Vagina (tissue), 2 donors: Measurements from ENCODE around the gene DPH3. TPM values are rescaled to one million over a fixed set of nuclear protein-coding genes. Genes with fewer than 3 reads are reported as not detected.
A peak's percentile ranks its signal among the peaks of the same experiment; 100 is the strongest.

Experiments
- DNase-seq, 2 donors: peaks; one replicate each; pipeline ENCODE4 v3.0.0-alpha.2; 2017; ENCODE audit errors: extremely low spot score in 2 of 2
- H3K27ac ChIP-seq: fragments of 200-600 bp; sonication (generic); one replicate; pipeline ENCODE4 v1.5.1; 2019
- H3K27me3 ChIP-seq: fragments of 200-600 bp; sonication (generic); one replicate; pipeline ENCODE4 v1.5.1; 2019
- H3K36me3 ChIP-seq, 2 donors: fragments of 200-600 bp; sonication (generic); one replicate each; pipeline ENCODE4 v1.5.1; 2017 to 2019
- H3K4me1 ChIP-seq: fragments of 200-600 bp; sonication (generic); one replicate; pipeline ENCODE4 v1.5.1; 2019
- H3K4me3 ChIP-seq, 2 donors: fragments of 200-600 bp; sonication (generic); 1 replicate in 1 of 2; 2 replicates in 1 of 2; pipeline ENCODE4 v1.5.1; 2016 to 2019
- H3K9me3 ChIP-seq: fragments of 200-600 bp; sonication (generic); one replicate; pipeline ENCODE4 v1.5.1; 2019
- CTCF ChIP-seq, 3 experiments: fragments of 450-650 bp in 2 of 3; fragments of 200-600 bp in 1 of 3; sonication (generic) in 1 of 3; IDR thresholded peaks; one replicate each; pipeline ENCODE4 v1.5.1; 2017 to 2019; ENCODE audit warnings: antibody characterized with exemption in 3 of 3, mild to moderate bottlenecking in 2 of 3, moderate library complexity in 2 of 3
- POLR2A ChIP-seq, 2 donors: fragments of 450-650 bp; IDR thresholded peaks; one replicate each; pipeline ENCODE4 v1.6.1; 2017; ENCODE audit warnings: antibody characterized with exemption in 2 of 2, mild to moderate bottlenecking in 2 of 2, moderate library complexity in 2 of 2
- POLR2AphosphoS5 ChIP-seq, 2 donors: sonication (generic); formaldehyde crosslinking; IDR thresholded peaks; one replicate each; pipeline ENCODE4 v1.9.0; 2017; ENCODE audit warnings: antibody characterized with exemption in 2 of 2, mild to moderate bottlenecking in 2 of 2, low read depth in 1 of 2; ENCODE audit not compliant: insufficient read depth in 1 of 2
- intact Hi-C: fragments of 100-400 bp; cut with DNase I; formaldehyde crosslinking; loops from one replicate; pipeline ENCODE4 v1.15.1; 2023
- total RNA-seq: library from RNA; depleted of rRNA; stranded (reverse); fragments of >200 nt; gene quantifications from one replicate; pipeline ENCODE4 v1.2.3, GENCODE V29; 2016

Gene DPH3
- total RNA-seq, 1 donor from 2014 or later = 14.5 TPM

- intact Hi-C loops = no loop called here
- Histone ChIP-seq H3K27ac (no peak overlapping the region), H3K27me3 (no peaks in the 10 kb centered on the region), H3K9me3 (no peaks in the 10 kb centered on the region), H3K4me1 (no peaks in the 10 kb centered on the region), H3K4me3 (no peak overlapping the region), H3K36me3 (peaks cover 0 to 13% of the 10 kb centered on the region in 2 donors)
- TF ChIP-seq CTCF (IDR thresholded peaks at IDR 0.05) (no peak), POLR2AphosphoS5 (IDR thresholded peaks at IDR 0.05; ENCODE audit: insufficient read depth in 1 of 2, low read depth in 1 of 2) (no peak)
- DNase-seq = no peak
Measured at GRCh38 chr3:16303037-16303575, 38.4 kb upstream of the DPH3 start.

GRCh38 chr3:16302082-16302631 is 37.4 kb upstream of the DPH3 start:
- Histone ChIP-seq H3K9me3 (no peaks in the 10 kb centered on the region), H3K36me3 (peaks cover 0 to 15% of the 10 kb centered on the region in 2 donors), H3K4me1 (no peaks in the 10 kb centered on the region), H3K4me3 (no peak overlapping the region), H3K27ac (no peak overlapping the region), H3K27me3 (no peaks in the 10 kb centered on the region)
- TF ChIP-seq POLR2A (IDR thresholded peaks at IDR 0.05) = no peak
- TF ChIP-seq CTCF (IDR thresholded peaks at IDR 0.05) = no peak
- no peak for TF ChIP-seq POLR2AphosphoS5 (IDR thresholded peaks at IDR 0.05; ENCODE audit: insufficient read depth in 1 of 2, low read depth in 1 of 2)
- intact Hi-C loops = no loop called here
- no peak for DNase-seq

- H3K9me3 ChIP-seq = no peaks in the 10 kb centered on the region
- H3K4me1 ChIP-seq = no peaks in the 10 kb centered on the region
- DNase-seq = no peak
- H3K27ac ChIP-seq = no peak overlapping the region
- H3K4me3 ChIP-seq = no peak overlapping the region
- no peak for TF ChIP-seq POLR2A (IDR thresholded peaks at IDR 0.05)
- no peak for TF ChIP-seq POLR2AphosphoS5 (IDR thresholded peaks at IDR 0.05; ENCODE audit: insufficient read depth in 1 of 2, low read depth in 1 of 2)
- no peak for TF ChIP-seq CTCF (IDR thresholded peaks at IDR 0.05)
- H3K36me3 ChIP-seq = peaks cover 0 to 18% of the 10 kb centered on the region in 2 donors
- intact Hi-C loops = no loop called here
- H3K27me3 ChIP-seq = no peaks in the 10 kb centered on the region
Measured at GRCh38 chr3:16301507-16301906, 36.8 kb upstream of the DPH3 start.

- no peak overlapping the region for H3K27ac ChIP-seq
Measured at GRCh38 chr3:16300881-16301359, 36.2 kb upstream of the DPH3 start.

More at GRCh38 chr3:16300881-16301359, 36.2 kb upstream of the DPH3 start:
- no peaks in the 10 kb centered on the region for H3K4me1 ChIP-seq
- no peak overlapping the region for H3K4me3 ChIP-seq
- H3K36me3 ChIP-seq = peaks cover 0 to 18% of the 10 kb centered on the region in 2 donors
- DNase-seq = no peak
- intact Hi-C loops = no loop called here
- no peaks in the 10 kb centered on the region for H3K27me3 ChIP-seq
- H3K9me3 ChIP-seq = no peaks in the 10 kb centered on the region
- TF ChIP-seq POLR2AphosphoS5 (IDR thresholded peaks at IDR 0.05; ENCODE audit: insufficient read depth in 1 of 2, low read depth in 1 of 2) (peak in 1 of 2 donors; percentile 4), POLR2A (IDR thresholded peaks at IDR 0.05) (no peak), CTCF (IDR thresholded peaks at IDR 0.05) (no peak)
